Hematopoietic multipotent progenitor cell treated with erythropoietin and hydrocortisone succinate and interleukin-3 and kit ligand, for 4 days (in vitro differentiated cells): ENCODE results near the gene SLC9C2.
A peak's percentile ranks its signal among the peaks of the same experiment; 100 is the strongest.
"Not testable (repeated sequence)": the region's sequence is repeated elsewhere in the genome, so short reads cannot be mapped to it uniquely, and the experiment has no call there.

ENCODE experiments used
- DNase-seq: peaks from one replicate; pipeline ENCODE4 v3.0.0-alpha.2; 2015

Gene SLC9C2

DNA sequence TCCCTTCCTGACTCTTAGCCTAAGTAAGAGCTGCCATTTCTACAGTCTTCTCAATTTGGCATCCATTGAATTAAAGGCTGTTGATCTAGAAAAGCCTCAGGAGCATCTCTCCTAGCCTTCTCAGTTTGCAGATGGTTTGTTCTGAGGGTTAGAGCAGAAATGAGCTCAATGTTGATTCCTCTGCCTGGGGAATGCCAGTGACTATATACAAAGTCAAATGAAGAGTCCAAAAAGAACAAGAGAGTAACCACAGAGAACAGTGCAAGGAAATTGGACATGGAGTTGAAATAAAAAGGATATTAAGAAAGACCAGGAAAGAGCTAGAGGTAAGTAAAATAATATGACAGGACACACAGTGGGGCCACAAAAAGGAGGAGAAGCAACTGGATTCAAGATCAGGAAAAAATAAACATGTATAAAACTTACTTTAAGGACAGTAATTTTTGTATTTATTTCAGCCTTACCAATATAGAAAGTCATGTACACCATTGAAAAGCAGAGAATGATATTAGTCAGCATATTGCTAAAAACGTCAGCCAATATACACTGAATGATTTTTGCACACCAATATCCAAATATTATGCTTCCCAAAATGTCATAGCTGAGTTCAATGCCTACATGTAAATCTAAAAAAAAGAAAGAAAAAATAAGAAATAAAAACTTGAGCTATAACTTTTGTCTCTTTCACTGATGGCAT lies 21.3 kb downstream of the SLC9C2 start:
- DNase-seq = no peak

GRCh38 chr1:173580658-173581057 lies 22.2 kb downstream of the SLC9C2 start:
- no peak for DNase-seq

GRCh38 chr1:173580071-173580470 lies 22.8 kb downstream of the SLC9C2 start:
- DNase-seq = peak; percentile 72

GRCh38 chr1:173573596-173573995 lies 29.3 kb downstream of the SLC9C2 start:
- DNase-seq = no peak

DNA sequence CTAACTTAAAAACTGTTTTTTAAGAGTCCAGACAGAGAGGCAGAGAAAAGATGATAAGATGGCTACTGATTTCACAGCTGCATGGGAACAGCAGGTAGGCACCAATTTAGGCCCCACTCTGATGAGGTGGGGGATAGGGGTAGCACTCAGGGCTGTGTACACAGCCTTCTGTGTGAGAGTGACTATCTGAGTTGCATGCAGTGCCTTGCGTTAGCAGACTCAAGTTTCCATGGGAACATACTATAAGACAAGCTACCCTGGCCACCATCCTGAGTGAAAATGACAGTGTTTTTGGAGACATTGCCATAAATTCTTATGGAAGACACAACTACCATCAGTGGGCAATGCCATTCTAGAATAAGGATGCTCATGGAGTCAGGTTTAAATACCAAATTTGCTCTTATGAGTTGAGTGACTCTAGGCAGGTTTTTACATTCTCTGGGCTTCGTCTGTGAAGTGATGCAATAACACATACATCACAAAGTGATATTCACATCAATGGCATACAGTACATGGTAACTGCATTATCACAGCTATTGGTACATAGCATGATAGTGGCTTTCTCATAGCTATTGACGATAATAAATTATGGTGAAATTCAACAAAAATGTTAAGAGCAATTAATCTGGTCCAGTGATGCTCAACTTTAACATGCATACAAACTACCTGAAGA lies 30.5 kb downstream of the SLC9C2 start:
- no peak for DNase-seq

- no peak for DNase-seq
Measured at GRCh38 chr1:173570370-173571007, 32.4 kb downstream of the SLC9C2 start.

- DNase-seq = no peak
Measured at GRCh38 chr1:173568483-173568882, 34.4 kb downstream of the SLC9C2 start.

DNA sequence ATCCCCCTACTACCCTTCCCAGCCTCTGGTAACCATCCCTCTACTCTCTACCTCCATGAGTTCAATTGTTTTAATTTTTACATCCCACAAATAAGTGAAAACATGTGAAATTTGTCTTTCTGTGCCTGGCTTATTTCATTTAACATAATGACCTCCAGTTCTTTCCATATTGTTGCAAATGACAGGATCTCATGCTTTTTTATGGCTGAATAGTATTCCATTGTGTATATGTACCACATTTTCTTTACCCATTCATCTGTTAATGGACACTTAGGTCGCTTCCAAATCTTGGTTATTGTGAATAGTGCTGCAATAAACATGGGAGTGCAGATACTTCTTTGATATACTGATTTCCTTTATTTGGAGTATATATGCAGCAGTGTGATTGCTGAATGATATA lies 39.0 kb downstream of the SLC9C2 start:
- DNase-seq = not testable (repeated sequence)

DNA sequence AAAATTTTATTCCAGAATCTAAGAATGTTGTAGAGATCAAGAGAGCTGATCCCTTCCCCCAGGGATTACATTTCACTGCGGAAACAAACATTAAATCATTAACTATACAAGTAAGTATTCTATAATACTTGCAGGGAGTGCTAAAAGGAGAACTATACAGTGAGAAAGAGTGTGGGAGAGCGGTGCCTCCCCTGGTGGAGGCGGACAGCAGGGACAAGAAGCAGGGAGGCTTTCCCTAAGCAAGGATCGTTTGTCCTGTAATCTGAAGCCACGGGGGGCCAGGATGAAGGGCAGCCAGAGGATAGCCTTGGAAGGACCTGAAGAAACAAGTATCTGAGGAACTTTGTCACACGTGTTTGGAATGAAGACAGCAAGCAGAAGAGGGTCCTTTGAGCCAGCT lies 40.1 kb downstream of the SLC9C2 start:
- no peak for DNase-seq

- no peak for DNase-seq
Measured at GRCh38 chr1:173561263-173561662, 41.6 kb downstream of the SLC9C2 start.

GRCh38 chr1:173560285-173560880 lies 42.5 kb downstream of the SLC9C2 start:
- no peak for DNase-seq

GRCh38 chr1:173555651-173556305 lies 47.1 kb downstream of the SLC9C2 start:
- no peak for DNase-seq

GRCh38 chr1:173554541-173555250 lies 48.2 kb downstream of the SLC9C2 start:
- DNase-seq = no peak

DNA sequence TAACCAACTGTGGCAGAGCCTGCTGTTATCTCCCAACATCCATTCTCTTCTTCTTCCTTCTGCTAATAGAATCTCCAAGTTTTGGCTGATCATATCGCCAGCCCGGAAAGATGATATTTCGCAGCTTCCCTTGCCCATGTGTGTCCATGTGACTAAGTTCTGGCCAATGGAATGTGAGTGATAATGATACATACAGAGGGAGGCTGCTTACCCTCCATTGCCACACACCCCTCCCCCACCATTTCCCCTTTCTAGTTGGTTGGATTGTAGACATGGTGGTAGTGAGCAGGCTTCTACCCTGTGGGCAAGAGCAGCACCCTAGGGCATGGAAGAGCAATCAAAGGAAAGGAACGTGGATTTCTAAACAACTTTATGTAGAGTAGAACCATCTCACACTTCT lies 48.8 kb downstream of the SLC9C2 start:
- DNase-seq = peak; percentile 54

GRCh38 chr1:173553312-173553711 lies 49.6 kb downstream of the SLC9C2 start:
- peak; percentile 67 for DNase-seq

DNA sequence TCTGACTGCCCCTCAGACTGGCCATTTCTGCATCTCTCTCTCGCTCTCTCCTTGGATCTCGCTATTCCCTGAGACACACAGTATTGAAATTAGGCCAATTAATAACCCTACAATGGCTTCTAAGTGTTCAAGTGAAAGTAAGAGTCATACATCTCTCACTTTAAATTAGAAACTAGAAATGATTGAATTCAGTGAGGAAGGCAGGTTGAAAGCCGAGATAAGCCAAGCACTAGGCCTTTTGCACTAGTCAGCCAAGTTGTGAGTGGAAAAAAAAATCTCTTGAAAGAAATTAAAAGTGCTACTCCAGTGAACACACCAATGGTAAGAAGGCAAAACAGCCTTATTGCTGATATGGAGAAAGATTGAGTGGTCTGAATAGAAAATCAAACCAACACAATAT lies 51.2 kb downstream of the SLC9C2 start:
- no peak for DNase-seq

- DNase-seq = no peak
Measured at GRCh38 chr1:173549813-173550212, 53.1 kb downstream of the SLC9C2 start.

DNA sequence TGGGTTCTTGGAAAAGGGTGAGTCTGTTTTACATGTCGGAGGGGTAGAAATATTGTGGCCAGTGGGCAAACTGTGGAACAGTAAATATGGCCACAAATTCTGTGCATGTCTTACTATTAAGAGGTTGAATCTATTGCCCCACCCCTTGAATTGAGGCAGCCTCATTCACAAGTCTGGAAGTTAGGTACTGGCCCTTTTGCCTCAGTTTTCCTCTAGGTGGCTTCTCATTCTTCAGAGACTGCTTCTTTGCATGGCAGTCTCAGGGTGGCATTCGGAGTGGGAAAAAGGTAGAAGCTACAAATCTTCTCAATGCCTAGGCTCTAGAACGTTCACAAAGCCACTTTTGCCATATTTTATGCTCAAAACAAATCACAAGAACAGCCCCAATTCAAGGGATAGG lies 57.2 kb downstream of the SLC9C2 start:
- DNase-seq = peak; percentile 16

GRCh38 chr1:173536223-173536622 lies 66.6 kb downstream of the SLC9C2 start:
- no peak for DNase-seq

- no peak for DNase-seq
Measured at GRCh38 chr1:173532237-173532636, 70.6 kb downstream of the SLC9C2 start.

DNA sequence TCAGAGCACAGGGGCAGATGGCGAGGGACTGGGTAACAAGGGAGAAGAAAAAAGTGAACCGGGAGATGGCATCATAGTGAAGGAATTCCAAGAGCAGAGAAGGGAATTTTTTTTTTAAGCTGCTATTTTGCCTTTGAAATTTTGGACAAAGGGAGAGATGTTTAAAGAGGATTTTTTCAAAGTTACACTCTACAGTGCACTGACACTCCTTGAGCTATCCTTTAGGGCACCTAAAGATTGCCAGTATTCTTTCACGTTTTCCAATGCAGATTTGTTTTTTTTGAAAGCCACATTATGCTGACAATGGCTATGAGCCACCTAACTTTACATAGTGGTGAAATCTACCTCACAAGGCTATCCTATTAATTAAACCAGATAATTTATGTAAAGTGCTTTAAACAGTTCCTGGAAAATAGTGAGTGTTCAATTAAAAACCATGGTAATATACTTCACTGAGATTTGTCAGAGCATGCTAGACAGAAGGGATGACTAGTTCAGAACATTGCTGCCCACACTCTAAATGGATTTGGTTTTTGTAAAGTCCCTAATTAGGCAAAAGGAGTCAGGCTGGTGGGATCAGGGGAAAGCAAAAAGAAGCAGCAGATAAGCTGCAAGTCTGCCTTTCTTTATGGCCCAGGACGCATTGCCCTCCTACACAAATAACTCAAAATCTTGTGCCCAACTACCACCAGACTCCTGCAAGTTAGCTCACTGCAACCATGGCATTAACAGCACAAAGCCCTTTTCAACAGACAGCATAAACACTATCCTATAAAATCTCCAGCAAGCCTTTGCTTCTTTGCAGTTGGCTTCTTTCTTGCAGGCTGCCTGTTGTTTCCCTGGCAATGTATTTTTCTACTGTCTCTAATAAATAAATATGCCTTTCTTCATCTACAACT lies 71.8 kb downstream of the SLC9C2 start:
- DNase-seq = no peak

GRCh38 chr1:173529106-173529505 lies 73.8 kb downstream of the SLC9C2 start:
- DNase-seq = peak; percentile 15
